ENCODE measurements around the gene CHST4.
"Not testable (repeated sequence)": the region's sequence is repeated elsewhere in the genome, so short reads cannot be mapped to it uniquely, and the experiment has no call there.

Gene CHST4

DNA sequence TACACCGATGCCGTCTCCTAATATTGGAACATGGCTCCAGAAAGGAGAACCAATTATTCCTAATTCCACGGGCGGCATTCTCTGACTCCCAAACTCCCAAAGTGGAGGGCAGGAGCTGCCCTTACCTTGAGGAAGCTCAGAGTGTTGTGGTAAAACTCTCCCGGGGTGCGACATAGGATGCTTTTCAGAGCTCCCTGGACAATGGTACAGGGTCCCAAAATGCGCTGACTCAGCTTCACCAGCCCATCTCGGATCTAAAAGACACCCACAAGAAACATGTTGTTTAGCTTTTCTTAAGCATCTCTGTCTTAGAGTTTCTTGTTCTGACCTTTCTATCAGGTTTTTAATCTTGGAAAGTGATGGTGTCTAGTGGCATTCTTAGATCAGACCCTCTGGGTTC lies 43.9 kb downstream of the CHST4 start:
- DNase-seq (ENCODE audit: low read depth in 2 of 2), result no peak

DNA sequence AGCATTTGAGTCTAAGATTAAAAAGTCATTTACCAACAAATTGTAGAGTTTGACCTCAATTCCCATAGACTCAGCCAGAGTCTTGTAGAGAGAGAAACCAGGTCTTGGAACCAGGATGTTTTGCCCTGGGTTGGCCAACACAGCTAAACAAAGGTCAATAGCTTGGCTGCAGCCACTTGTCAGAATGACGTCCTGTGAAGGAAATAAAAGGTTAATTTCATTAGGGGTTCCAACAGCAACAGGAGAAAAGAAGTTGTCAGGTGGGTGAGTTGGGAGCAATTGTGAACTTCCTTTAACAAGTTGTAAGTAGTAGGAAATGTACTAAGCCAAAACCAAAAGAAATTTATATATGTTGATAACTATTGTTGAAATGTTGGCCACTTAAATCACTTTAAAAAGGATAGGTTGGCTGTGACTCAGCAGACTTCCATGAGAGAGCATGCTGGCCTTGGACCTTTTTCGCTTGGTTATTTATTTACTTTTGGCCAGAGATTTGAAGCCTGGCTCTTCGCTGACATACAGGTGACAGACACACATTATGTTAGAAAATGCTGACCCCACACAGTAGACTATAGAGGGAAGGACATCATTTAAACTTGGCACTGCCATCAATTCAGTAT lies 46.4 kb downstream of the CHST4 start:
- no peak for DNase-seq (ENCODE audit: low read depth in 2 of 2)

DNA sequence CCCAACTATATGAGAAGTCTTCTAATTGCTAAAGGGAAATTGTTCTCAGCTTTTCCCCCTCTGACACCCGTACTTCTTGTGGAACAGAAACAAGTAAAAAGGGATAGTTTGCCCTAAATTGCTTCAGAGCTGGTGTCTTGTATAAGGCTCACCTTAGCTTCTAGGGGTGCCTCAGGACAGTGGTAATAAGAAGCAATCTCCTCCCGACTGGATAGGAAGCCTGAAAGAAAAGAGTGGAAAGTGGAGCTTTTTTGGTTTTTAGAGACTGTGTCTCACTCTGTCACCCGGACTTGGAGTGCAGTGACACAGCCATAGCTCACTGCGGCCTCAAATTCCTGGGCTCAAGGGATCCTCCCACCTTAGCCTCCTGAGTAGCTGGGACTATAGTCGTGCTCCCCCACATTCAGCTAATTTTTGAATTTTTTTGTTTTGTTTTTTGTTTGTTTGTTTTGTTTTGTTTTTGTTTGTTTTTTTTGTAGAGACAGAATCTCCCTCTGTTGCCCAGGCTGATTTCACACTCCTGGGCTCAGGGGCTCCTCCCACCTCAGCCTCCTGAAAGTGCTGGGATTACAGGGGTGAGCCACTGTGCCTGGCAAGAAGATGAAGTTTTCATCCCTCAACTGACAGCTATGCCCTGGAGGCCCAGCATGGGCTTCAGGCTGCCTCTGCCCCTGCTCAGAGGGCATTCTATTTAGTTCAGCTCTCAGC lies 47.3 kb downstream of the CHST4 start:
- no peak for DNase-seq (ENCODE audit: low read depth in 2 of 2)

DNA sequence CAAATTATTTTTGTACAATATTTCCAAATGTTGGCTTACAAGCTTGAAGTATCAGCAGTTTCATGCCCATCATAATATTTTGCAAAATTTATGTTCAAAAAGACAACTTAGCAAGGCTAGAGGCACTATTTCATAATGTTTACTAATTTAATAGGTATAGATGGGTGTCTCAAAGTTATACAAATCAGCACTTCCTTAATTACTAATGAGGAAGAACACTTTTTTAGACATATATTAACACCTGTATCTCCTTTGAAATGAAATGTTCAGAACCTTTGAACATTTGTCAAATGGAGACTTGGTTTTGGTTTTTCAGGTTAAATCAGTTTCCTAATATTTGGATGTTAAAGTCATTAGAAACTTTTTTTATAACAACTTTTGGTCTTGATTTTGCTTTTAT lies 48.5 kb downstream of the CHST4 start:
- DNase-seq (ENCODE audit: low read depth in 2 of 2), result no peak

DNA sequence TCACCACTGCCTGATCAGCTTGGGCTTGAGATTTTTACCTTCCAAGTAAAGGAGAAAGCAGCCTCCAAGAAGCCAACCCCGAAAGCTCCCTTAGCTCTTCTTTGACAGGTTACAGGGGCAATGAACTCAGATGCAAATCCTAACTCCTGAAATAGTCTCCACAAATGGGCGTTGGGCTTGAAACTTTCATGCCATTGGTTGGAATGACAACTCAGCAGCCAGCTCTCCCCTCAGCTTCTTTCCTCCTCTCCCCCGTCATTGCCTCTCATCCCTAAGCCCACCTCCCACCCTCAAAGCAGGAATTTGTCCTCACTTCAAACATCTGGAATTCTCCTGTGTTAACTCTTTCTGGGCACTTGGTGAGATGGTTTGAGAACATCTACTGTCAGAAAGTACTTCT lies 50.7 kb downstream of the CHST4 start, which contains the start of gene TAT:
TSS of gene TAT (minus strand) at position 122 of the 400 bp plus-strand sequence. CDS start 677 bp downstream, outside the sequence.
- DNase-seq (ENCODE audit: low read depth in 2 of 2), result no peak

DNA sequence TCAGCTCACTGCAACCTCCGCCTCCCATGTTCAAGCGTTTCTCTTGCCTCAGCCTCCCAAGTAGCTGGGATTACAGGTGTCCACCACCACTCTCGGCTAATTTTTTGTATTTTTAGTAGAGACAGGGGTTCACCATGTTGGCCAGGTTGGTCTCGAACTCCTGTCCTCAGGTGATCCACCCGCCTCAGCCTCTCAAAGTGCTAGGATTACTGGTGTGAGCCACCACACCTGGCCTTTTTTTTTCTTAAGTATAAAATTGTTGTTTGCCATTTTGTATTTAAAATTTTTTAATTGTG lies 56.3 kb downstream of the CHST4 start:
- DNase-seq (ENCODE audit: low read depth in 2 of 2), result not testable (repeated sequence)

DNA sequence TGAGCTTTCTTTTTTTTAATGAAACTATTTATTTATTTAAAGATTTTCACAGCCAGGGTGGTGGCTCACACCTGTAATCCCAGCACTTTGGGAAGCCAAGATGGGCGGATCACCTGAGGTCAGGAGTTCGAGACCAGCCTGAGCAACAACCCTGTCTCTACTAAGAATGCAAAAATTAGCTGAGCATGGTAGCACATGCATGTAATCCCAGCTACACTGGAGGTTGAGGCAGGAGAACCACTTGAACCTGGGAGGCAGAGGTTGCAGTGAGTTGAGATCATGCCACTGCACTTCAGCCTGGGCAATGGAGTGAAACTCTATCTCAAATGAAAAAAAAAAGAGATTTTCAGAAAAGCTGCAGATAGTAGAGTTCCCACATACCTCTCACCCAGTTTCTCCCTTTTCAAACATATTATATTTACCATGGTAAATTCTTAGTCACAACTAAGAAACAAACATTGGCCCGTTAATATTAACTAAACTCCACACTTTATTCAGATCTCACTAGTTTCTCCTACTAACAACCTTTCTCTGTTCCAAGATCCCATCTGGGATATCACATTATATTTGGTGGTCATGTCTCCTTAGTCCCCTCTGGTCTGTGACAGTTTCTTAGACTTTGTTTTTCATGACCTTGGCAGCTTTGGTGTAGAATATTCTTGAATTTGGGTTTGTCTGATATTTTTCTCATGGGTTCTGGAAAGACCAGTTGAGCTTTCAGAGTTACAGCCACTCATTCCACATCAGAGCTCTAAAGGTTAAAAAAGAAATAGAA lies 58.5 kb downstream of the CHST4 start:
- no peak for DNase-seq (ENCODE audit: low read depth in 2 of 2)

DNA sequence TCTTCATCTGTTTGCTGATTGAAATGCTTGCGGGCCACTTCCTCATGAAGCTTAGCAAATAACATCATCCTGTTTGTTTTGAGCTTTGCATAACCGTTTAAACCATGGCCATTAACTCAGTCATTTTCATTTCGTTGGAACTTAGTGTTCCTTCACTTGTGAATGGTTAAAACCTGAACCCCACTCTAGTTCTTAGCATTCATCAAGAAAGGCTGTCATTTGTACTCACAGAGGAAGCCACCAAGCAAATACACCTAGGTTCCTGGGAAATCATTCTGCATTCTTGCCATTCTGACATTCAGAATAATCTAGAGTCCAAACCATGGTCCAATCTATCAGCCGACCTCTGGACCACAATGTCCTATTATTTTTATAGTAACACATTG lies 59.1 kb downstream of the CHST4 start:
- DNase-seq (ENCODE audit: low read depth in 2 of 2), result no peak

Data from stimulated activated CD8-positive, alpha-beta memory T cell treated with anti-CD3 and anti-CD28 coated beads, Interleukin-7, amount 100 ng/mL, for 4 hours (primary cell).